HepG2 (cell line): ENCODE measurements around the gene TSSK3. TPM values are rescaled to one million over a fixed set of nuclear protein-coding genes. Genes with fewer than 3 reads are reported as not detected.

ENCODE experiments used
- ATF4 ChIP-seq, 2 experiments: fragments of 450-650 bp in 1 of 2; sonication (generic) in 1 of 2; formaldehyde crosslinking; IDR thresholded peaks; 2 replicates each; pipeline versions ENCODE4 v1.5.0 to v1.8.0; 2020 to 2022; ENCODE audit warnings: mild to moderate bottlenecking in 1 of 2, missing genetic modification reagents in 1 of 2
- ATF6 ChIP-seq: sonication (generic); formaldehyde crosslinking; conservative IDR thresholded peaks from 2 replicates; pipeline ENCODE4 v1.4.0; 2020; ENCODE audit warnings: missing genetic modification reagents
- CHCHD3 ChIP-seq: sonication (generic); formaldehyde crosslinking; IDR thresholded peaks from 2 replicates; pipeline ENCODE4 v1.8.0; 2022; ENCODE audit warnings: mild to moderate bottlenecking, missing genetic modification reagents, moderate library complexity
- GLI4 ChIP-seq: sonication (generic); formaldehyde crosslinking; IDR thresholded peaks from 2 replicates; pipeline ENCODE4 v1.5.1; 2020; ENCODE audit warnings: missing genetic modification reagents, mild to moderate bottlenecking, moderate library complexity, borderline replicate concordance
- NFE2 ChIP-seq: sonication (generic); formaldehyde crosslinking; IDR thresholded peaks from 2 replicates; pipeline ENCODE4 v1.4.0; 2020; ENCODE audit warnings: missing genetic modification reagents
- POLR2AphosphoS2 ChIP-seq: IDR thresholded peaks from 2 replicates; pipeline ENCODE4 v1.6.1; 2011; ENCODE audit warnings: low read depth, low read length, improper control_type of control experiment
- RARG ChIP-seq: sonication (generic); formaldehyde crosslinking; IDR thresholded peaks from 2 replicates; pipeline ENCODE4 v1.4.0; 2020; ENCODE audit warnings: low read depth, mild to moderate bottlenecking, missing genetic modification reagents
- SNAPC4 ChIP-seq: sonication (generic); formaldehyde crosslinking; IDR thresholded peaks from 2 replicates; pipeline ENCODE4 v1.4.0; 2020; ENCODE audit warnings: mild to moderate bottlenecking, missing genetic modification reagents
- ZNF232 ChIP-seq: sonication (generic); formaldehyde crosslinking; IDR thresholded peaks from 2 replicates; pipeline ENCODE4 v1.4.0; 2020; ENCODE audit warnings: missing genetic modification reagents, borderline replicate concordance
- ZNF234 ChIP-seq: sonication (generic); formaldehyde crosslinking; conservative IDR thresholded peaks from 2 replicates; pipeline ENCODE4 v1.5.1; 2020; ENCODE audit warnings: mild to moderate bottlenecking, missing genetic modification reagents
- ZNF317 ChIP-seq: sonication (generic); formaldehyde crosslinking; IDR thresholded peaks from 2 replicates; pipeline ENCODE4 v1.5.0; 2020; ENCODE audit warnings: mild to moderate bottlenecking, missing genetic modification reagents
- ZNF572 ChIP-seq: sonication (generic); formaldehyde crosslinking; IDR thresholded peaks from 2 replicates; pipeline ENCODE4 v1.5.1; 2020; ENCODE audit warnings: mild to moderate bottlenecking, missing genetic modification reagents
- ZNF710 ChIP-seq: sonication (generic); formaldehyde crosslinking; IDR thresholded peaks from 2 replicates; pipeline ENCODE4 v1.5.0; 2020; ENCODE audit warnings: mild to moderate bottlenecking, missing genetic modification reagents, borderline replicate concordance
- ZNF878 ChIP-seq: sonication (generic); formaldehyde crosslinking; IDR thresholded peaks from 2 replicates; pipeline ENCODE4 v1.8.1; 2023; ENCODE audit warnings: mild to moderate bottlenecking, missing genetic modification reagents, moderate library complexity
- ZSCAN29 ChIP-seq: sonication (generic); formaldehyde crosslinking; conservative IDR thresholded peaks from 2 replicates; pipeline ENCODE4 v1.4.0; 2020; ENCODE audit warnings: mild to moderate bottlenecking, missing genetic modification reagents
- polyA plus RNA-seq, 8 experiments: library from polyadenylated mRNA; depleted of rRNA in 3 of 8; stranded (reverse) in 7 of 8; unstranded in 1 of 8; fragments of >200 nt; fragmentation: Illumina TruSeq in 4 of 8; extraction: Trizol in 4 of 8; gene quantifications; 2 replicates each; pipeline versions ENCODE4 v1.2.1 to v1.2.3, GENCODE V29; 2011 to 2016; ENCODE audit warnings: low read depth in 4 of 8, missing spikeins in 1 of 8, mixed read lengths in 1 of 8; ENCODE audit not compliant: insufficient read depth in 1 of 8
- total RNA-seq, 5 experiments: library from RNA; depleted of rRNA; stranded (reverse); fragments of >200 nt; fragmentation: Illumina TruSeq; extraction: Trizol; gene quantifications; 2 replicates each; pipeline ENCODE4 v1.2.3, GENCODE V29; 2016; ENCODE audit warnings: low read depth in 1 of 5

Gene TSSK3
- total and polyA plus RNA-seq, 2 of the 13 experiments (the other 11 are each of a cell fraction or from before 2014, with no cell fraction given): 1.0 to 1.1 TPM

GRCh38 chr1:32350785-32351398 is 11.4 kb upstream of the TSSK3 start (continued):
- TF ChIP-seq ZNF572 (no peak), ZNF234 (CRISPR knock-in tag) (no peak; the same call in 1 of the 2 replicates), CHCHD3 (CRISPR knock-in tag) (no peak), GLI4 (CRISPR knock-in tag) (no peak), SNAPC4 (CRISPR knock-in tag) (no peak), ZNF878 (CRISPR knock-in tag) (peak; percentile 82; the same call in 1 of the 2 replicates), POLR2AphosphoS2 (no peak), NFE2 (CRISPR knock-in tag) (no peak), ATF4 (CRISPR knock-in tag; IDR thresholded peaks at IDR 0.05) (peak in 1 of 2 experiments; percentile 41; a peak in 1 of 4 replicates), RARG (CRISPR knock-in tag) (no peak; the same call in 1 of the 2 replicates), ZNF232 (CRISPR knock-in tag) (peak; percentile 70; the same call in 1 of the 2 replicates), ZNF317 (CRISPR knock-in tag) (no peak; the same call in 1 of the 2 replicates), ZSCAN29 (CRISPR knock-in tag) (no peak), ZNF710 (CRISPR knock-in tag) (peak; percentile 61; the same call in 1 of the 2 replicates), ATF6 (CRISPR knock-in tag) (no peak)
